ENCODE results near the gene CDYL2. TPM values are rescaled to one million over a fixed set of nuclear protein-coding genes. Genes with fewer than 3 reads are reported as not detected.

Gene CDYL2
- total and polyA plus RNA-seq, 2 experiments from 2014 or later = 2.1 to 5.2 TPM

GRCh38 chr16:80604600-80605355, 199.6 kb downstream of the CDYL2 start:
- 92 to 93% methylated on average over 8 of the region's 8 CpGs for WGBS, 2 experiments (ENCODE audit: low coverage in 1 of 2, low lambda C conversion rate in 2 of 2, missing lambda C conversion rate in 2 of 2)

GRCh38 chr16:80602894-80603293, 201.5 kb downstream of the CDYL2 start:
- Histone ChIP-seq H3K36me3 (ENCODE audit: low read depth) (no peaks in the 10 kb centered on the region), H3K9me3 (ENCODE audit: low read depth) (no peaks in the 10 kb centered on the region), H4K20me1 (ENCODE audit: insufficient read depth) (no peaks in the 10 kb centered on the region), H2AFZ (no peak overlapping the region), H3K4me2 (ENCODE audit: unreplicated experiment) (no peak overlapping the region), H3K4me3 (no peak overlapping the region), H3K9ac (no peak overlapping the region), H3K27ac (no peak overlapping the region), H3K9me2 (ENCODE audit: insufficient read depth) (no peaks in the 10 kb centered on the region; the same call in 1 of the 2 replicates), H3K4me1 (ENCODE audit: insufficient read depth) (peaks cover 10% of the 10 kb centered on the region), H3K79me2 (ENCODE audit: insufficient read depth) (no peaks in the 10 kb centered on the region), H3F3A (ENCODE audit: insufficient read depth) (no peaks in the 10 kb centered on the region), H3K27me3 (replicated peaks; ENCODE audit: insufficient read depth) (no peaks in the 10 kb centered on the region)
- in situ Hi-C loops (cut with MboI) = no loop called here
- TF ChIP-seq EZH2 (IDR thresholded peaks at IDR 0.05; ENCODE audit: insufficient read depth, poor library complexity, severe bottlenecking) (no peak), EZH2phosphoT487 (IDR thresholded peaks at IDR 0.05; ENCODE audit: insufficient read depth, low read depth) (no peak)
- no peak for DNase-seq

More at GRCh38 chr16:80604600-80605355, 199.6 kb downstream of the CDYL2 start:
- Histone ChIP-seq H3K9ac (no peak overlapping the region), H3K27ac (no peak overlapping the region), H3K36me3 (ENCODE audit: low read depth) (no peaks in the 10 kb centered on the region), H3K4me1 (ENCODE audit: insufficient read depth) (peaks cover under 1% of the 10 kb centered on the region), H4K20me1 (ENCODE audit: insufficient read depth) (no peaks in the 10 kb centered on the region), H3K9me3 (ENCODE audit: low read depth) (no peaks in the 10 kb centered on the region), H2AFZ (no peak overlapping the region), H3K79me2 (ENCODE audit: insufficient read depth) (no peaks in the 10 kb centered on the region), H3K27me3 (replicated peaks; ENCODE audit: insufficient read depth) (no peaks in the 10 kb centered on the region), H3K4me3 (no peak overlapping the region), H3K4me2 (ENCODE audit: unreplicated experiment) (no peak overlapping the region), H3K9me2 (ENCODE audit: insufficient read depth) (no peaks in the 10 kb centered on the region), H3F3A (ENCODE audit: insufficient read depth) (no peaks in the 10 kb centered on the region)
- TF ChIP-seq EZH2phosphoT487 (IDR thresholded peaks at IDR 0.05; ENCODE audit: insufficient read depth, low read depth) (no peak), EZH2 (IDR thresholded peaks at IDR 0.05; ENCODE audit: insufficient read depth, poor library complexity, severe bottlenecking) (no peak)
- in situ Hi-C loops (cut with MboI) = no loop called here
- DNase-seq = no peak

- peaks cover 4% of the 10 kb centered on the region; the same call in 1 of the 2 replicates for H3K9me2 ChIP-seq (ENCODE audit: insufficient read depth)
- no peaks in the 10 kb centered on the region for H4K20me1 ChIP-seq (ENCODE audit: insufficient read depth)
- no peak overlapping the region for H2AFZ ChIP-seq
- no peaks in the 10 kb centered on the region for H3K27me3 ChIP-seq (replicated peaks; ENCODE audit: insufficient read depth)
- H3K4me1 ChIP-seq (ENCODE audit: insufficient read depth) = peaks cover 10% of the 10 kb centered on the region
- H3K9ac ChIP-seq = no peak overlapping the region
- 91% methylated on average over 4 of the region's 4 CpGs for WGBS, 2 experiments (ENCODE audit: low coverage in 1 of 2, low lambda C conversion rate in 2 of 2, missing lambda C conversion rate in 2 of 2)
- H3F3A ChIP-seq (ENCODE audit: insufficient read depth) = no peaks in the 10 kb centered on the region
- H3K79me2 ChIP-seq (ENCODE audit: insufficient read depth) = no peaks in the 10 kb centered on the region
- no peak overlapping the region for H3K4me3 ChIP-seq
- in situ Hi-C loops (cut with MboI) = no loop called here
- TF ChIP-seq EZH2phosphoT487 (IDR thresholded peaks at IDR 0.05; ENCODE audit: insufficient read depth, low read depth) (no peak), EZH2 (IDR thresholded peaks at IDR 0.05; ENCODE audit: insufficient read depth, poor library complexity, severe bottlenecking) (no peak)
- no peaks in the 10 kb centered on the region for H3K9me3 ChIP-seq (ENCODE audit: low read depth)
- H3K27ac ChIP-seq = no peak overlapping the region
- H3K36me3 ChIP-seq (ENCODE audit: low read depth) = no peaks in the 10 kb centered on the region
- DNase-seq = no peak
- H3K4me2 ChIP-seq (ENCODE audit: unreplicated experiment) = no peak overlapping the region
Observed at GRCh38 chr16:80601182-80601581, 203.2 kb downstream of the CDYL2 start.

GRCh38 chr16:80599466-80599865, 204.9 kb downstream of the CDYL2 start:
- H3K79me2 ChIP-seq (ENCODE audit: insufficient read depth) = no peaks in the 10 kb centered on the region
- peak overlapping the region; percentile 56 for H3K4me2 ChIP-seq (ENCODE audit: unreplicated experiment)
- peak; percentile 19 for DNase-seq
- no peaks in the 10 kb centered on the region for H3K36me3 ChIP-seq (ENCODE audit: low read depth)
- H3K9me2 ChIP-seq (ENCODE audit: insufficient read depth) = peaks cover 4% of the 10 kb centered on the region; the same call in 1 of the 2 replicates
- in situ Hi-C loops (cut with MboI) = no loop called here
- no peak overlapping the region for H2AFZ ChIP-seq
- no peak for TF ChIP-seq EZH2 (IDR thresholded peaks at IDR 0.05; ENCODE audit: insufficient read depth, poor library complexity, severe bottlenecking)
- TF ChIP-seq EZH2phosphoT487 (IDR thresholded peaks at IDR 0.05; ENCODE audit: insufficient read depth, low read depth) = no peak
- H3K27ac ChIP-seq = no peak overlapping the region
- no peak overlapping the region for H3K9ac ChIP-seq
- no peaks in the 10 kb centered on the region for H4K20me1 ChIP-seq (ENCODE audit: insufficient read depth)
- WGBS, 2 experiments (ENCODE audit: low coverage in 1 of 2, low lambda C conversion rate in 2 of 2, missing lambda C conversion rate in 2 of 2) = 28 to 29% methylated on average over 3 of the region's 3 CpGs
- no peaks in the 10 kb centered on the region for H3K9me3 ChIP-seq (ENCODE audit: low read depth)
- H3K4me1 ChIP-seq (ENCODE audit: insufficient read depth) = peaks cover 14% of the 10 kb centered on the region
- H3K27me3 ChIP-seq (replicated peaks; ENCODE audit: insufficient read depth) = no peaks in the 10 kb centered on the region
- no peaks in the 10 kb centered on the region for H3F3A ChIP-seq (ENCODE audit: insufficient read depth)
- H3K4me3 ChIP-seq = no peak overlapping the region
